22Rv1 (cell line): ENCODE results near the gene CPNE9.

Experiments
- CTCF ChIP-seq: fragments of 450-650 bp; IDR thresholded peaks from 2 replicates; pipeline ENCODE4 v1.5.1; 2017; ENCODE audit warnings: mild to moderate bottlenecking
- ZFX ChIP-seq: fragments of 450-650 bp; IDR thresholded peaks from 2 replicates; pipeline ENCODE4 v1.6.1; 2017; ENCODE audit warnings: antibody characterized with exemption, borderline replicate concordance

GRCh38 chr3:9779075-9779593 lies 75.5 kb downstream of the CPNE9 start:
- TF ChIP-seq CTCF = no peak
- no peak for TF ChIP-seq ZFX
